HFFc6 (cell line): Measurements from ENCODE around the gene IDI1. TPM values are rescaled to one million over a fixed set of nuclear protein-coding genes. Genes with fewer than 3 reads are reported as not detected.

Experiments
- DNase-seq: peaks from one replicate; pipeline ENCODE4 v3.0.0-alpha.2; 2018
- H3K27ac Mint-ChIP-seq: 2 replicates; pipeline ENCODE4 v1.8.0; 2020; ENCODE audit warnings: mild to moderate bottlenecking, mixed read lengths
- H3K27me3 Mint-ChIP-seq: 2 replicates; pipeline ENCODE4 v1.8.0; 2021; ENCODE audit warnings: mild to moderate bottlenecking, moderate library complexity, mixed read lengths; ENCODE audit not compliant: insufficient read depth
- H3K36me3 Mint-ChIP-seq: 2 replicates; pipeline ENCODE4 v1.8.0; 2021; ENCODE audit warnings: low read depth, mixed read lengths
- H3K4me1 Mint-ChIP-seq: 2 replicates; pipeline ENCODE4 v1.8.0; 2020; ENCODE audit warnings: low read depth, mixed read lengths
- H3K4me3 Mint-ChIP-seq: 2 replicates; pipeline ENCODE4 v1.8.0; 2020; ENCODE audit warnings: mild to moderate bottlenecking, moderate library complexity, mixed read lengths
- H3K9me3 Mint-ChIP-seq: 2 replicates; pipeline ENCODE4 v1.8.0; 2020; ENCODE audit warnings: mild to moderate bottlenecking, mixed read lengths
- total RNA-seq, 6 experiments: library from RNA; stranded (reverse); fragmentation: NEBNext Ultra II Directional; extraction: Animal tissue kit (Norgen Biotek cat#: 25700); gene quantifications; 2 replicates in 1 of 6; 3 replicates in 5 of 6; pipeline ENCODE4 v1.2.3, GENCODE V29; 2021
- TF ChIP-seq, protein P1 (sequence below): fragments of 200-600 bp; sonication (generic); IDR thresholded peaks from 2 replicates; pipeline ENCODE4 v1.5.0; 2021; ENCODE audit warnings: antibody characterized with exemption, mild to moderate bottlenecking

IDI1 gene
- total RNA-seq, 6 experiments from 2014 or later: 17.5 to 22.8 (median 20.2) TPM

DNA sequence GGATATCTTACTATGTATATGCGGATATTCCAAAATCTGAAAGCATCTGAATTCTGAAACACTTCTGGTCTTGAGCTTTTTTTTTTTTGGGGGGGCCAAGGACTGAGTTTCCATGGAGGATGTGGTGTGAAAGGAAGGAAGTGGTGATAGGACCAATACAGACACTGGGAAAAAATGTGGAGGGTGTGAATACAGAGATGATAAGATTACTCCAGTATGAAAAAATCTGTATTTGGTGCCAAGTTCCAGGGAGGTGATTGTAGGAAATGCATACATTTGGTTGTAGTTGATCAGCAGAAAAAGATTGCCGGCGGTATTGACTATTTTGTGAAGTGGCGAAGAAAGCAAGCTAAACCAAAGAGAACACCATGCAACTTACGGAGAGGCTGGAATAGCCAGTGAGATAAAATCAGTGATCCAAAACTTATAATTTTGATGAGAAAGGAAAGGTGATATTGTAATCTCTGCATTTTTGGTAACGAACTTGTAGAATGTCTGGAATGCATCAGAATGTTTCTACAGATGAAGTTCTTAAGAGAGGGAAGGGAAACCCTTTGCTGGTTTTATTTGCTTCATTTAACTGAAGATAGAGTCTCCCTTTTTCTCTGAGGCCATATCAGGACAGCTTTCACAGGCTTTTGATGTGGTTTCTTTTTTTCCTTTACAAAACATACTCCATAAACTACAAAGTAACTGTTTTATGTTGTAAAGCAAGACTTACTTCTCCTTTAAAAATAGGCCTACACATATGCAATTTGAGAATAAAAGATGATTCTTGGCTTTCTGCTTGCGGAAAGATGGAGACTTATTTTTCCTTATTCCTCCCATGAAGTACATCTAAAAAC lies 13.2 kb upstream of the IDI1 start:
- Mint-ChIP-seq H3K36me3 (peaks cover 19% of the 10 kb centered on the region), H3K4me1 (peaks cover 42% of the 10 kb centered on the region), H3K9me3 (no peaks in the 10 kb centered on the region), H3K27me3 (no peaks in the 10 kb centered on the region; the same call in 1 of the 2 replicates), H3K27ac (peak overlapping the region; percentile 41; the same call in 1 of the 2 replicates), H3K4me3 (peak overlapping the region; percentile 43)
- peak; percentile 41 for DNase-seq
- TF ChIP-seq, protein P1, sequence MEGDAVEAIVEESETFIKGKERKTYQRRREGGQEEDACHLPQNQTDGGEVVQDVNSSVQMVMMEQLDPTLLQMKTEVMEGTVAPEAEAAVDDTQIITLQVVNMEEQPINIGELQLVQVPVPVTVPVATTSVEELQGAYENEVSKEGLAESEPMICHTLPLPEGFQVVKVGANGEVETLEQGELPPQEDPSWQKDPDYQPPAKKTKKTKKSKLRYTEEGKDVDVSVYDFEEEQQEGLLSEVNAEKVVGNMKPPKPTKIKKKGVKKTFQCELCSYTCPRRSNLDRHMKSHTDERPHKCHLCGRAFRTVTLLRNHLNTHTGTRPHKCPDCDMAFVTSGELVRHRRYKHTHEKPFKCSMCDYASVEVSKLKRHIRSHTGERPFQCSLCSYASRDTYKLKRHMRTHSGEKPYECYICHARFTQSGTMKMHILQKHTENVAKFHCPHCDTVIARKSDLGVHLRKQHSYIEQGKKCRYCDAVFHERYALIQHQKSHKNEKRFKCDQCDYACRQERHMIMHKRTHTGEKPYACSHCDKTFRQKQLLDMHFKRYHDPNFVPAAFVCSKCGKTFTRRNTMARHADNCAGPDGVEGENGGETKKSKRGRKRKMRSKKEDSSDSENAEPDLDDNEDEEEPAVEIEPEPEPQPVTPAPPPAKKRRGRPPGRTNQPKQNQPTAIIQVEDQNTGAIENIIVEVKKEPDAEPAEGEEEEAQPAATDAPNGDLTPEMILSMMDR: no peak

- Mint-ChIP-seq H3K36me3 (peaks cover 14% of the 10 kb centered on the region), H3K4me1 (peaks cover 52% of the 10 kb centered on the region), H3K4me3 (no peak overlapping the region), H3K27me3 (no peaks in the 10 kb centered on the region; the same call in 1 of the 2 replicates), H3K27ac (no peak overlapping the region), H3K9me3 (no peaks in the 10 kb centered on the region)
- DNase-seq: no peak
- TF ChIP-seq, protein P1: no peak
Observed at GRCh38 chr10:1059902-1060301, 11.0 kb upstream of the IDI1 start.

DNA sequence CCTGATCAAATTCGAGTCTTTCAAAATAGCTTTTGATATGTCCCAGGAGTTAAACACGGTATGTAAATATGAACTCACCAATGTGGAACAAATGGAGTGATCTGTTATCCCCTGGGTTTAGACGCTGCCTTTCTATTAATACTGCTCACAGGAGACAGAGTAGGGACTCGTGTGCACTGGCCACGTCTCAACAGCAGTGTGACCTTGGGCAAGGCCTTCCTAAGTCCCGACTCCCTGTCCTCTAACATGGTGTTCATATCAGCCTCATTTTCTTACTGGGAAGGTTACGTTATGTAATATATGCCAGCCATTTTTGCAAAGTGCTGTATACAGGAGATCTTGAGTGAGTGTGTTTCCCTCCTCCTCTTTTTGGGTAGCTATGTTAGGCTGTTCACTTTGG lies 9.1 kb upstream of the IDI1 start:
- DNase-seq: no peak
- Mint-ChIP-seq H3K27ac (peak overlapping the region; percentile 29), H3K4me1 (peaks cover 68% of the 10 kb centered on the region), H3K27me3 (no peaks in the 10 kb centered on the region), H3K36me3 (peaks cover 20% of the 10 kb centered on the region), H3K4me3 (peak overlapping the region; percentile 88), H3K9me3 (no peaks in the 10 kb centered on the region)
- TF ChIP-seq, protein P1: no peak

GRCh38 chr10:1057106-1057657 lies 8.3 kb upstream of the IDI1 start:
- TF ChIP-seq, protein P1: no peak
- DNase-seq: no peak
- no peaks in the 10 kb centered on the region; the same call in 1 of the 2 replicates for H3K27me3 Mint-ChIP-seq
- no peaks in the 10 kb centered on the region for H3K9me3 Mint-ChIP-seq
- peak overlapping the region; percentile 72 for H3K27ac Mint-ChIP-seq
- peak overlapping the region; percentile 88 for H3K4me3 Mint-ChIP-seq
- H3K4me1 Mint-ChIP-seq: peaks cover 65% of the 10 kb centered on the region
- peaks cover 20% of the 10 kb centered on the region for H3K36me3 Mint-ChIP-seq

GRCh38 chr10:1056326-1057105 lies 7.6 kb upstream of the IDI1 start, which contains the start of gene WDR37:
TSS of gene WDR37 (plus strand) at chr10:1056385. CDS start at chr10:1072156, 15,771 bp downstream.
- Mint-ChIP-seq H3K4me1 (peaks cover 62% of the 10 kb centered on the region), H3K36me3 (peaks cover 20% of the 10 kb centered on the region)

More at GRCh38 chr10:1056326-1057105, 7.6 kb upstream of the IDI1 start, which contains the start of gene WDR37:
- Mint-ChIP-seq H3K4me3 (peak within 1 kb of the TSS; percentile 99), H3K27me3 (no peaks in the 10 kb centered on the region; the same call in 1 of the 2 replicates), H3K27ac (peak within 1 kb of the TSS; percentile 98), H3K9me3 (no peaks in the 10 kb centered on the region)
- TF ChIP-seq, protein P1: no peak
- DNase-seq: peak; percentile 87
